Measurements from ENCODE around the gene FHAD1.

DNA sequence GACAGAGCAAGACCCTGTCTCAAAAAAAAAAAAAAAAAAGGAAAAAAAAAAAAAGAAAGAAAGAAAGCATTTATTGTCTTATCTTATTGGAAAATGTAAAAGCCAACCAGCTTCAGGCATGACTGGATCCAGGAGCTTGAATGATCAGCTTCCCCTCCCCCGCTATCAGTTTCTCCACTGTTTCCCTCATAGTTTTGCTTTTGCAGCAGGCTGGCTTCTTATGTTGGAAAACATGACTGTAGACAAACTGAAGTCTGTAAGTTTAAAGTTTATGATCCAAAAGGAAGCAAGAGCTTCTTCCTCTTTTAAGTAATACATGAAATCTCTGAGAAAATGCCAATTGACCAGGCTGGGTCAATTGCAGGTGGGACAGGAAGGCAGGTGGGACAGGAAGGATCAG, 52.2 kb downstream of the FHAD1 start:
- TF ChIP-seq, protein P1, sequence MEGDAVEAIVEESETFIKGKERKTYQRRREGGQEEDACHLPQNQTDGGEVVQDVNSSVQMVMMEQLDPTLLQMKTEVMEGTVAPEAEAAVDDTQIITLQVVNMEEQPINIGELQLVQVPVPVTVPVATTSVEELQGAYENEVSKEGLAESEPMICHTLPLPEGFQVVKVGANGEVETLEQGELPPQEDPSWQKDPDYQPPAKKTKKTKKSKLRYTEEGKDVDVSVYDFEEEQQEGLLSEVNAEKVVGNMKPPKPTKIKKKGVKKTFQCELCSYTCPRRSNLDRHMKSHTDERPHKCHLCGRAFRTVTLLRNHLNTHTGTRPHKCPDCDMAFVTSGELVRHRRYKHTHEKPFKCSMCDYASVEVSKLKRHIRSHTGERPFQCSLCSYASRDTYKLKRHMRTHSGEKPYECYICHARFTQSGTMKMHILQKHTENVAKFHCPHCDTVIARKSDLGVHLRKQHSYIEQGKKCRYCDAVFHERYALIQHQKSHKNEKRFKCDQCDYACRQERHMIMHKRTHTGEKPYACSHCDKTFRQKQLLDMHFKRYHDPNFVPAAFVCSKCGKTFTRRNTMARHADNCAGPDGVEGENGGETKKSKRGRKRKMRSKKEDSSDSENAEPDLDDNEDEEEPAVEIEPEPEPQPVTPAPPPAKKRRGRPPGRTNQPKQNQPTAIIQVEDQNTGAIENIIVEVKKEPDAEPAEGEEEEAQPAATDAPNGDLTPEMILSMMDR (IDR thresholded peaks at IDR 0.05), result no peak
- no peak for TF ChIP-seq POLR2A (IDR thresholded peaks at IDR 0.05)

All from thyroid gland (tissue), 4 donors.